ENCODE data around the gene ATG4D. TPM values are rescaled to one million over a fixed set of nuclear protein-coding genes. Genes with fewer than 3 reads are reported as not detected.
"Not testable (repeated sequence)": the region's sequence is repeated elsewhere in the genome, so short reads cannot be mapped to it uniquely, and the experiment has no call there.

Gene ATG4D
- total RNA-seq, 1 donor from 2014 or later: 29.5 TPM

DNA sequence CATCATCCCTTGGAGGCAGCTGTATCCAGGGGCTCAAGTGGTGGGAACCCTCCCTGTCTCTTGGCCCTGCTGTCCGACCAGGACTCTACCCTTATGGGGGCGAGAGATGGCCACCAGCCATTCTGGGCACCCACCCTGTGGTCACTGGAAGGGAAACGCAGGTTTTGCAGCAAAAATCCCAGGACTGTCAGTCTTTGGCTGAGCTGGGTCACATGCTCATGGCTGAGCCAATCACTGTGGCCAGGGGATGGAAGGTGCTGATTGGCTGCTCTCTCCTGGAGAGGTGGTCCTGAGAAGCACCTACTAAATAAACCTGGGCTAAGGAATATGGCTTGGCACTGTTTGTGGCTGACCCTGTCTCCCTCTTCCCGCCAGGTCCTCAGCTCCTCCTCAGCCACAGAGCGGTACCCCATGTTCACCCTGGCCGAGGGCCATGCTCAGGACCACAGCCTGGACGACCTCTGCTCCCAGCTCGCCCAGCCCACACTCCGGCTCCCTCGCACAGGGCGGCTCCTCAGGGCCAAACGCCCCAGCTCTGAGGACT, 8.9 kb downstream of the ATG4D start:
- DNase-seq (ENCODE audit: low spot score): no peak

DNA sequence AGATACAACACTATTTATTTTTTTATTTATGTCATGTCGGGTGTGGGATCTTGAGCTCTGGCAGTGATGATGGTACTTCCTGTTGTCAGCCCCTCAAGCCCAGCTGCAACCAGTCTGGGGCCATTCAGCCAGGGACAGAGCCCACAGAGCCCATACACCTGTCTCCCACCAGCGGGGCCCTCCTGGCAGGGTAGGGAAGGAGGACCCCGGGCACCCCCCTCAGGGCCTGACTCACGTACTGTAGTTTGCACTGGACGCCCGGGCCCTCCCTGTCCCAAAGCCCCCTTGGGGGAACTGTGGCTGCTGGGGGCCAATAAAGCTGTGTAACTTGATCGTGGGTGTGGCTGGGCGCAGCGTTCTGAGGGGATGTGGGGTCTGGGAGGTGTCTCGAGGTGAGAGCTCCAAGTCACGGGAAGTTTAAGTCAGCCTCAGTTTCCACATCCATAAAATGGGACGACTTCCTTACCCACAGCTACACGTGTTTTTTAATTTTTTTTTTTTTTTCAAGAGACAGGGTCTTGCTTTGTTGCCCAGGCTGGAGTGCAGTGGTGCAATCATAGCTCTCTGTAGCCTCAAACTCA, 9.5 kb downstream of the ATG4D start:
- DNase-seq (ENCODE audit: low spot score): no peak

DNA sequence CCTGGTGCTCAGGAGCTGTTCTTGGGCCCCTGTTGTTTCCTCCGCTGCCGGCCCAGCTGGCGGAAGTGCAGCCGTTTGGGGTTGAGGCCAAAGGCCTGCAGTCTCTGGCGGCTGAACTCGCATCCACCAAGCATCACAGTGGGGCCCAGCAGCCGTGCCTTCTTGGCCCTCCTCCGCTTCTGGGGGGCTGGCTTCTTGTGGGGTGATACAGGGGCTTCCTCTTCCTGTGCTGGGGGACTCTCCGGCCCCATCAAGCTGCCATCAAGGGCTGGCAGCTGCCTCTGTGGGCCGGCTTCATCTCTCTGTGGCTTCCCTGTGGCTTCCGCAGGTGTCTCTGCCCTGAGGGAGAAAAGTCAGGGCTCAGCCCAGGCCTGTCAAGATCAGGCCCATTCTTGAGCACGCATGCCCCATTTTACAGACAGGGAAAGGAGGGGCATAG, 10.3 kb downstream of the ATG4D start:
- no peak for DNase-seq (ENCODE audit: low spot score)

DNA sequence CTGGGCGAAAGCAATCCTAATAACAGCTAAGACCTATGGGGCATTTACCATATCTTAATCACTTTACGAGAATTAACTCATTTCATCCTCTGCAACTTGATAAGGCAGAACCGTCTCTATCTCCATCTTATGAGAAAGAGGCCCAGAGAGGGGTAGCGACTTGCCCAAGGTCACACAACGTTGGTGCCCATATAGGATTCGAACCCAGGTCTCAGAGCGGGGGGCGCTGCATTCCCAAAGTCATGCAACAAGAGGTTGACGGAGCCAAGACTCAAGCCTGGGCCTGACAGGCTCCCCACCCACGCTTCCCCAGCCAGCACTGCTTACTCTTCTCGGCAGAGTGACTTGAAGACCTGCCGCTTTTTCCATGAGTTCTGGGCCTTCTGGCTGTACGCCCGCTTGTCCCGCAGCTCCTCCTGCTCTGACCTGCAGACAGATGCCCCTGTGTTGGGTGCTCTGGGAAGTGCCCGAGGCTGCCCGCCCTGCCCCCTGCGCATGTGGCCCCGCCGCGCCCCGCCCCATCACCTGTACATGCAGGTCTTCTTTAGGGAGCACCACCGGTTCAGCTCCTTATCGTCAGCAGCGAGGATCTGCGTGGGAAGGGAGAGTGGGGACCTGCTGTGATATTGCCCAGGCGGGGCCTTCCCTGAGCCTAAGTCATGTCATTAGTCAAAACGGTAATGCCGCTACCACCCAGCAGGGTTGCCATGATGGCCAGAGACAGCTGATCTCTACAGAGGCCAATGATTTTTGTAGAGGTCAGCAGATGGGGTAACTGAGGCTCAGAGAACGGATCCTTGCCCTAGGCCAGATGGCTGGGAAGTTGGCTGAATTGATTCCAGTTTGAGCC, 11.3 kb downstream of the ATG4D start:
- no peak for DNase-seq (ENCODE audit: low spot score)

DNA sequence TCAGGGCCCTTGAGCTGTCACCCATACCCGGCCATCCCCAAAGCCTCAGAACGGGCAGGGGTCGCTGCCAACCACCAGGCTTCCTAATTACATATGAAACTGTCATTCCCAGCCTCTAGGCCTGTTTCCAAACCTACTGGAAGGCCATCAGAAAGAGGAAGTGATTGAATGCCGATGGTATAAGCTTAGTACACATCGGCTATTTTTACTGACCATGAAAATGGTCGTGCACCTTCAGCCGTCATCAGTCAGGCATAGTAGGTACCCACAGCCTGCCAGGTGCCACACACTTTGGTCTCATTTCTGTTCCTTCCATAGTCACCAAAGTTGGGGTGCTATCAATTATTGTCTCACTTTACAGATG, 11.9 kb downstream of the ATG4D start:
- DNase-seq (ENCODE audit: low spot score): no peak

DNA sequence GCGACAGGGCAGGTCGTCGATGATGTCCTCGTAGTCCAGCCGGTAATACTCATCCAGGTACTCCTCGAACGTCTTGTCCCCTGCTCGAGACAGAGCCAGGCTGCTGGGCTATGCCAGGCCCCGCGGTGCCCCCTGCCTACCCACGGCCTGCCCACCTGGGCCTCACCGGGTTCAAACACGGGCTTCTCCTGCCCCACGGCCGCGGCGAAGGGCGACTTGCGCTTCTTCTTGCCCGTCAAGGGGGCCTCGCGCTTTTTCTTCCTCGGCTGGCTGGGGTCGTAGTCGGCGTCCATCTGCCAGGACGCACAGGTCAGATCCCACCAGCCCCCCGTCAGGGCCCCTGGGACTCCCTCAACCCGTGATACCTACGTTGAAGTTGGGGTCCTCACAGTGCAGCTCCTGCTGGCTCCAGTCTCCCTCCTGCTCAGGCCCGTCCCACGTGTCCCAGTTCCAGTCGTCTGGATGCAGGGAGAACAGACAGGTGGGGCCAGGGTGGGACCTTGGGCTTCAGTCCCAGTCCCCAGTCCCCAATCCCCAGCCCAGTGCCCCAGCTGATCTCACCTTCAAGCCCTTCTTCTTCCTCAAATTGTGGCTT, 14.0 kb downstream of the ATG4D start:
- DNase-seq (ENCODE audit: low spot score): no peak

DNA sequence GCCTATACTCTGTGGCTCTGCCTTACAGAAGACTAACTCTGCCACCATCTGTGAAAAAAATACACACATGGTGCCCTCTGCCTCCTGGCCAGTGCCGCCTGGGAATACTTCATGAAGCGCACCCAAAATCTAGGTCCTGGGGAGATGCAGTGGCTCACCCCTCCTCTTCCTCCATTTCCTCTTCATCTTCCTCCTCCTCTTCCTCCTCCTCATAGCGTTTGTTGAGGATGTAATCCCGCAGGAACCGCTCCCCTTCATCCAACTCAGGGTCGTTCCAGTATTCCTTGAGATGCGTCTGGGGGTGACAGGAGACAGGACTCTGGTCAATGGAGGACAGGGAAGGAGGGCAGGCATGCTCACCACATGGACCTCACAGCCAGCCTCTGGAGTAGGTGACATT, 16.4 kb downstream of the ATG4D start:
- DNase-seq (ENCODE audit: low spot score): no peak

DNA sequence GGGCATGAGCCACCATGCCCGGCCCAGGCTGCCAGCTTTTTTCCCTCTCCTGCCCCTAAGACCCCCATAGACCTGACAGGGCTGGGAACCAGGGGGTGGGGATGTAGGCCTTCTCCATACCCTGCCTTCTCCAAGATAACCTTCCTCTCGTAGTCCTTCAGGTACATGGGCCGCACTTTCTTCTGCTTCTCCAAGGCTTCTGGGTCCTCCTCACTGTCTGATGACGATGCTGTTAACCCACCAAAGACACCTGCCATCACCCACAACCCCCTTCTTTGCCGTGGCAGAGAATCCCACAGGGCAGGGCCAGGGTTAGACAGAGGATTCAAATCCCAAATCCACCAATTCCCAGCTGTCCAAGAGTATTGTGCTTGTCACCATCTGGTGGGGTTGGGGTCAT, 18.9 kb downstream of the ATG4D start:
- no peak for DNase-seq (ENCODE audit: low spot score)

DNA sequence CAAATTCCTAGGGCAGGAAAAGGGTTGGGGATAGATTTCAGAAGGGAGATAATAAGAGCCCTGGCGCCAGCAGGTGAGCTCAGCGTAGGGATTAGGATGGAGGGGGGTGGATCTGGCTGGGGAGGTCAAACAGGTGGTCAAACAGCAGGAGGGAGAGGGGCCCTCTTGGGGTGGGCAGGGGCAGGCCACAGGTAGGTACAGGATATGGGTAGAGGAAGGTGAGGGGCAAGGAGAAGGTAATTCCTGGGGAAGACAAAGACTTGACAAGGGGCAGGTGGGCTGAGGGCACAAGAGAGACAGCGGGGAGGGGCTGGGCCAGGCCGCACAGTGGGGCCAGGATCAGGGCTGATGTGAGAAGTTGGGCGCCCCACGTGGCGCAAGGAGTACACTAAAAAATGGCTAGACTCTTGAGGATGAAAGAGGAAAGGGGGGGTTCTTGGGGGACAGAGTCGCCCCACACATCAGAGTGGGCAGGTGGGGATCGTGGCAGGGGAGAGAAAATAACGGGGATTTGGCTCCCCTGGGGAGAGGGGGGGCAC, 21.4 kb downstream of the ATG4D start:
- DNase-seq (ENCODE audit: low spot score): no peak

DNA sequence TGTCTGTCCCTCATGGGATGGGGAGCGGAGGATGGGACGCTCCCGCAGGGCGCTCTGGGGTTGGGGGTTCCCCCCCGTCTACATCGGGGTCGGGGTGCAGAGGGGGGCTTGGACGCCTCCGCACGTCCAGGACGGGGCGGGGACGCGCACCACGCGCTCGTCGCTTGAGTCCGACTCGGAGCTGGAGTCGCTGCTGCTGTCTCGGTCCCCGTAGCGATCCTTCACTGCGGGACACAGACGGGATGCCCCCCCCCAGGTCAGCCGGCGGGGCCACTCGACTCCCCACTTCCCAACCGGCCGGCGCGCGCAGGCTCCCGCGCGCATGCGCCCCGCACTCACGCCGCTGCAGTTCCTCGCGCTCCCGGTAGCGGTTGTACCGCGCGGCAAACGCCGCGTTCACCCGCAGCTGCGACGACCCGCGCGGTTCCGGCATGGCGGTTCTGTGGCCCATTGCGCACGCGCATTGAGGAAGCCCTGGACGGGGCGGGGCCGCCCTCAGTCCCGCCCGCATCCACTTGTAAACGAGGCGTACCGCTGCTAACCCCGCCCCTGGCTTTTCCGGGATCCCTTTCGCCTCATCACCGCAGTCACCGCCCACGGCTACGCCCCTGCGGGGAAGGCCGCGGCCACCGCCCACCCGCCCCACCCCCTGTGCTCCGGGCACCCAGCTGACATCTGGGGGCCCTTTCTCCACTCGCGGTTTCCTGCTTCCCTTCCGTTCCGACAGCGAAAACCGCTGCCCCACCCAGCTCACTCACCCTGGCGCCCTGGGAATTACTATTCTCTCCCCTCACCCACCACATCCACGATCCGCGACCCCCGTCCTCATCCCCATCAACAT, 22.1 kb downstream of the ATG4D start, which contains the start of gene KRI1:
KRI1 (minus strand) TSS at position 444 of the 841 bp plus-strand sequence; CDS start at position 433, 11 bp downstream.
- DNase-seq (ENCODE audit: low spot score): peak; percentile 99

DNA sequence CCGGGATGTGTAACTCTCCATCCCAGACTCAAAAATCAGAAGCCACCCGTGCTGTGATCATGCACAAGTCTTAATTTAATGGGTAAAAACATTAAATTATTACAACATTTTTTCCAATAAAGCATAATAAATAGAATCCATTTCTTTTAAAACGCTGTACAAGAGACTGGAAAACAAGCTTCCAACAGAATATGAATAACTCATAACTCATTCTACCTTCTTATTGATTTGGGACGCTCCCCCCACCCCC, 22.6 kb downstream of the ATG4D start:
- no peak for DNase-seq (ENCODE audit: low spot score)

DNA sequence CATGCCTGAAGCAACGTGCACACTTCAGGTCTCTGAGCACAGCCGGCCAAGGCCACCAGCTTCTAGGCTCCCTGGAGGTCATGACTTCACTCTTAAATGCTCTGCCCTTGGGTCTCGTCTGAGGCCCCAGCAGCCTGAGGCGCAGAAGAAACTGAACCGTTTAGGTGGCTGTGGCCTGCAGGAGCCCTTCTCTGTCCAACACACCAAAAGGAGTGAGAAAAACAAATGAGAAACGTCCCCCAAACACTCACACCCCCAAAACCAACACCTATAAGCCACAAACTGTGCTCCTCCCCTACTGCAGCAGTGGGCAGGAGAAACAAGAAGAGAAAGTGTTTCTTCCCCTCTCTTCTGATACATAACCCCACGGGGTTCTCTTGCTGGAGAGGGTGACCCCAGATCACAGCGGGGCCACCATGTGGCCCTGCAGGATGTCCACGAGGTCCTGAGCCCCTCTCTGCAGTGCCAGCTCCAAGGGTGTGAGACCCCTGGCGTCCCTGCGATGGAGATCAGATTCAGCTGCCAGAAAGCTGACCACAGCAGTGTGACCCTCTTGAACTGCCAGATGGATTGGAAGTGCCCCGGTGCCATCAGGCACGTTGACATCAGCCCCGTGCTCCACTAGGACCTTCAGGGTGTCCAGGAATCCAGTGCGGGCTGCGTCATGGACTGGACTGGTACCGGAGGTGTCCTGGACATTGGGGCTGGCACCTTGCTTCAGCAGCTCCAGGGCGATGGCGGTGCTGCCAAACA, 23.1 kb downstream of the ATG4D start:
- DNase-seq (ENCODE audit: low spot score): no peak

DNA sequence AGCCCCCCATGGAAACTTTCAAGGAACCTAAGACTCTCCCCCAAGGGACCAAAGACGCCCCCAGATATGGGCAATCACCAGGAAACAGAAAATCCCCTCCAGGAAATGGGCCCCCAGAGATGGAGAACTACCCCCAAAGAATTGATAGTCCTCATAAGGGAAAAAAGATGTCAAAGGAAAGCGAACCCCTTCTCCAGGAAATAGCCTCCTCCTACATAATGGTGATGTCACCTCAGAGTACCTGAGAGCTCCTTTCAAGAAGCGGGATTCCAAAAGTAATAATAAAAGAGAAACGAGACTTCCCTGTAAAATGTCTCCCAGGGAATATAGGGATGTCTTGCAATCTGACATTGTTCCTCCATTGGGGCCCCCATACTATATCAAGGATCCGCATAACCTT, 24.0 kb downstream of the ATG4D start:
- DNase-seq (ENCODE audit: low spot score): no peak

DNA sequence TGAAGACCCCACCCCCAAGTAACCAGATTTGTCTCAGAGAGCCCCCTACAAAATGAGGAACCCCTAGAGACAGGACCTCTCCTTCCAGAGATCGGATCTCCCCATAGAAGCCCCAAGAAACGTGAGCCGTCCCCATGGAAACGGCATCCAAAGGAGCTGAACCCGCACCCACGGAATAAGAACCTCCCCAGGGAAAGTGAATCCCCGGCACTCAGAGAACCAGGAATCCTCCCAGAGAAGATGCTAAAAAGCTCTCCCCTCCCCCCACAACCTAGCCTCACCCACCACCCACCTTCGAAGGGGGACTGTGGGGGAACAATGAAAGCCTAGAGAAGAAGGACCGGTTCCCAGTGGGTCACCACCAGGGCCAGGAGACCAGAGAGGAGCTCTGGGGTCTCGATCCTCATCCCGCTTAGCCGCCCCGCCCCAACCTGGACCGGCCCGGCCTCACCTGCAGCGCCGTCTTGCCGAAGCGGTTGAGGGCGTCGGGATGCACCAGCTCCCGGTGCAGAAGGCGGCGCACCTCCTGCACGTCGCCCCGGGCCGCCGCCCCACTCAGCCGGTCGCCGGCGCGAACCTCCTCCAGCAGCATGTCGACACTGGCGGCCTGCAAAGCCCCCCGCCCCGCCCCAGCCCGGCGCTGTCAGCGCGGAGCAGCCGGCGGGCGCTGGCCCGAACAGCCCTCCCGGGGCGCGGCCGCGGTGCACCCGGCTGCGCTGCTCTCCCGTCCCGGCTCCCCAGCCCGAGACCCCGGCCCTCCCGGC, 24.5 kb downstream of the ATG4D start:
- peak; percentile 35 for DNase-seq (ENCODE audit: low spot score)

DNA sequence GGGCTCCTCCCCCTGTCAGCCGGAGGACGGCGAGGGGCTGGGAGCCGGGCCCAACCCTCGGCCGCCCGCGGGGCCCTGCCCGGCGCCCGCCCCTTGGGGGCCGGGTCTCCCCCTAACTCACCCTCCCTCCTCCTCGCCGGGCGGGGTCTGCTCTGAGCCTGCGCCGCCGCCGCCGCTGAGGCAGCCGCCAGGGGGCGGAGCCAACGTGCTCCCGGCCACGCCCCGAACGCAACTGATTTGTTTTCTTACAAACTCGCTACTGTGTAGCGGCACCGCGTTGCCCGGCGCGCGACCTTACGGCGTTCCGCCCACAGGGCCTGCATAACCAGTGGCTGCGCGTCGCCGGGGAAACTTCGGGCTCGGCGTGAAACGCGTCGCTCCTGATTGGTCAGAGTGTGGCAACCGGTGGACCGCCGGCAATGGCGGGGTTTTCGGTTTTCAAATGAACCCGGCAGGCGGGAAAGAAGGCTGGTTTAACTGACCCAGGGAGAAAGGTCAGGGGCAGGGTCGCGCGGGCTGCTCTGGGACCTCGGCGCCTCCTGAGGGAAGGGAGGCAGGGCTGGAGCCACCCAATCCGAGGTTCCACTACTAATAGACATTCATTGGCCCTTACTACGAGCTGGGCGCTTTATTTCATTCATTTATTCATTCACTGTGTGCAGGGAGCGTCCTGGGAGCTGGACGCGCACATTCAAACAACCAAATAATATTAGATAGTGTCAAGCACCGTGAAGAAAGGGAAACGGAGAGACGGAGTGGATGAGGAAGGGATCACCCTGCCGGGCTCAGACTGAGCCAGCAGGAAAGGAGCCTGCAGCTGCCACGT, 25.3 kb downstream of the ATG4D start, which contains the start of gene CDKN2D:
CDKN2D (minus strand) TSS at position 154 of the 826 bp plus-strand sequence. CDS start 326 bp downstream, outside the sequence.
- peak; percentile 100 for DNase-seq (ENCODE audit: low spot score)

DNA sequence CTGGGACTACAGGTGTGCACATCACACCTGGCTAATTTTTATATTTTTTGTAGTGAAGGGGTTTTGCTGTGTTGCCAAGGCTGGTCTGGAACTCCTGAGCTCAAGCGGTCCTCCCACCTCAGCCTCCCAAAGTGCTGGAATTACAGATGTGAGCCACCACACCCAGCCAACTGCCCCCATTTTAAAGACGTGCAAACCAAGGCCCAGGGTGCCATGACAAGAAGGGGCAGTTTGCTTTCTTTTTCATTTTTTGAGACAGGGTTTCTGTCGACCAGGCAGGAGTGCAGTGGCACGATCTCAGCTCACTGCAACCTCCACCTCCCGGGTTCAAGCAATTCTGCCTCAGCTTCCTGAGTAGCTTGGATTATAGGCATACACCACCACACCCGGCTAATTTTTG, 30.1 kb downstream of the ATG4D start:
- DNase-seq (ENCODE audit: low spot score): not testable (repeated sequence)

DNA sequence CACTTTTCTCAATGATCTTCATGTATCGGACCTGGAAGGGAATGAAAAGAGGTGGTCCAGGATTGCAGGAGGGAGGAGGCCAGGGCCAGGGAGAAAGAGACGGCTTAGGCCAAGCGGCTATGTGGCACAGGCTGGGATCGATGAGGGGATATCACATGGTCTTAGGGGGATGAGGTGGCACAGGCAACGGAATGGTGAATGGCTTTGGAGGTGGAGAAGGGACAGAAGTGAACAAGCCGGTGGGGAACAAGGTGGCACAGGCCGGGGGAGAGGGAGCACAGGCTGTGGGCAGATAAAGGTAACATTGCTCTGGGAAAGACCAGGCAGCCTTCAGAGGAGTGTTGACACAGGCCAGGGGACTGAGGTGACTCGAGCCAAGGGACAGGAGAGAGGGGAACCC, 30.8 kb downstream of the ATG4D start:
- no peak for DNase-seq (ENCODE audit: low spot score)

DNA sequence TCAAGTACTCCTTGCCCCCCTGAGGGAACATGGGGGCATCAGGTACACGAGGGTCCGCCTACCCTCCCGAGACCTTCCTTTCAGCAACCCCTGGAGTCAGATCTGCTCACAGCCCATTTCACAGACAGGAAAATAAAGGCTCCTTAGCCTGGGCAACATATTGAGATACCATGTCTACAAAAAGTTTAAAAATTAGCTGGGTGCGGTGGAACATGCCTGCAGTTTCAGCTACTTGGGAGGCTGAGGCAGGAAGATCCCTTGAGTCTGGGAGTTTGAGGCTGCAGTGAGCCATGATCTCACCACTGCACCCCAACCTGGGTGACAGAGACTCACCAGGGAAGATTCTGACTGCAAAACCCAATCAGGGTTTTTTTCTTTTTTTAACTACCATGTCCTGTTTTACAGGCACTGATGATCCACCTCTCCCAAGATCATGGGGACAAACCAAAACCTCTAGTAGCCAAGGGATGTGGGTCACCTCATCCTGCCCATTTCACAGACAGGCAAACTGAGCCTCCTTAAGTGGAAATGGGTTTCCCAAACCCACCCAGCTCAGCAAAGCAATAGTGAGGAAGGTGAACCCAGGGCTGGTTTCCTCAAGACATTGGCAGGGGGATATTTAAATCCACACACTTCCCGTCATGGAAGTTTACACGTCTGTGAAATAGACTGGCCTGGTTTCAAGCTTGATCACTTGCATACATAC, 31.5 kb downstream of the ATG4D start:
- no peak for DNase-seq (ENCODE audit: low spot score)

DNA sequence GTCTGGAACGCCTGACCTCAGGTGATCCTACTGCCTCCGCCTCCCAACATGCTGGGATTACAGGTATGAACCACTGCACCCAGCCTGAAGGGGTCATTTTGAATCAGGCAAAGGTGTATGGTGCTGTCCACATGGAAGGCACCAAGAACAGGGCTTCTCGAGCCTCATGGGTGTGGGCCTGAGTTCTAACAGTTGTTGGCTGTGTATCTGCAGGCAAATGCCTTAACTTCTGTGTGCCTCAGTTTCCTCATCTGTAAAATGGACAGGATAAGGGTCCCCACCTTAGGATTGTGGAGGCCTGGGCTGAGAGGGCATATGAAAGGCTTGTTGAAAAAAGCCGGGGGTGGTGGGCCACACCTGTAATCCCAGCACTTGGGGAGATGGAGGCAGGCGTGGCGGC, 34.2 kb downstream of the ATG4D start:
- no peak for DNase-seq (ENCODE audit: low spot score)
